GM12891 (cell line): ENCODE measurements around the gene KCNC3.

Source experiments
- DNase-seq: peaks from one replicate; pipeline ENCODE4 v3.0.0; 2011; ENCODE audit warnings: low spot score; ENCODE audit not compliant: insufficient read length
- FAIRE-seq: peaks from 2 replicates; lab custom pipeline; 2011; peaks lifted over from hg19 to GRCh38; lab: Jason Lieb, UNC
- PAX5 ChIP-seq: IDR thresholded peaks from 2 replicates; pipeline ENCODE4 v1.6.1; 2011; ENCODE audit warnings: low read length, moderate library complexity, mild to moderate bottlenecking; ENCODE audit not compliant: insufficient read depth, severe bottlenecking
- POLR2A ChIP-seq: IDR thresholded peaks from 2 replicates; pipeline ENCODE4 v1.6.1; 2011; ENCODE audit warnings: low read depth, low read length, control low read depth
- POLR2AphosphoS5 ChIP-seq: IDR thresholded peaks from 2 replicates; pipeline ENCODE4 v1.6.1; 2011; ENCODE audit warnings: low read depth, low read length, control low read depth
- POU2F2 ChIP-seq: IDR thresholded peaks from 2 replicates; pipeline ENCODE4 v1.6.1; 2011; ENCODE audit warnings: low read depth, mild to moderate bottlenecking, control low read depth, low read length, moderate library complexity
- SPI1 ChIP-seq: IDR thresholded peaks from 2 replicates; pipeline ENCODE4 v1.6.1; 2011; ENCODE audit warnings: low read depth, low read length, control low read depth
- TAF1 ChIP-seq: IDR thresholded peaks from 2 replicates; pipeline ENCODE4 v1.6.1; 2011; ENCODE audit warnings: low read depth, low read length, control low read depth

Gene KCNC3

GRCh38 chr19:50328224-50328872, 829 bp downstream of the KCNC3 start:
- TF ChIP-seq TAF1 (no peak), SPI1 (no peak), POLR2A (no peak), POLR2AphosphoS5 (no peak), PAX5 (no peak), POU2F2 (no peak)
- no peak for DNase-seq
- FAIRE-seq, result peak; percentile 47

GRCh38 chr19:50327461-50328223, 1.5 kb downstream of the KCNC3 start:
- DNase-seq, result no peak
- FAIRE-seq, result no peak
- TF ChIP-seq PAX5, result no peak
- TF ChIP-seq POLR2A, result no peak
- TF ChIP-seq TAF1, result no peak
- no peak for TF ChIP-seq POLR2AphosphoS5
- no peak for TF ChIP-seq POU2F2
- TF ChIP-seq SPI1, result no peak

- DNase-seq (no peak), FAIRE-seq (no peak)
- TF ChIP-seq SPI1, result no peak
- no peak for TF ChIP-seq POLR2A
- TF ChIP-seq PAX5, result no peak
- TF ChIP-seq POU2F2, result no peak
- no peak for TF ChIP-seq TAF1
- TF ChIP-seq POLR2AphosphoS5, result no peak
Observed at GRCh38 chr19:50327013-50327412, 2.2 kb downstream of the KCNC3 start.

- FAIRE-seq (no peak), DNase-seq (no peak)
- TF ChIP-seq TAF1, result no peak
- TF ChIP-seq POU2F2, result no peak
- no peak for TF ChIP-seq SPI1
- TF ChIP-seq POLR2A, result no peak
- no peak for TF ChIP-seq PAX5
- no peak for TF ChIP-seq POLR2AphosphoS5
Observed at GRCh38 chr19:50326101-50326664, 3.0 kb downstream of the KCNC3 start.

GRCh38 chr19:50325310-50326100, 3.7 kb downstream of the KCNC3 start:
- TF ChIP-seq POU2F2 (no peak), TAF1 (no peak), PAX5 (no peak), POLR2A (no peak), POLR2AphosphoS5 (no peak)
- FAIRE-seq (peak; percentile 84), DNase-seq (peak; percentile 96)

GRCh38 chr19:50324331-50324730, 4.8 kb downstream of the KCNC3 start:
- no peak for TF ChIP-seq POU2F2
- TF ChIP-seq SPI1, result no peak
- no peak for TF ChIP-seq POLR2A
- TF ChIP-seq POLR2AphosphoS5, result no peak
- TF ChIP-seq TAF1, result no peak
- TF ChIP-seq PAX5, result no peak
- FAIRE-seq, result no peak
- no peak for DNase-seq

GRCh38 chr19:50323782-50324133, 5.4 kb downstream of the KCNC3 start:
- TF ChIP-seq POLR2A (no peak), TAF1 (no peak), POLR2AphosphoS5 (no peak), PAX5 (no peak), SPI1 (no peak)
- no peak for DNase-seq
- no peak for FAIRE-seq

- FAIRE-seq, result no peak
- TF ChIP-seq PAX5 (no peak), POLR2AphosphoS5 (no peak)
Observed at GRCh38 chr19:50322931-50323781, 6.0 kb downstream of the KCNC3 start.

GRCh38 chr19:50322234-50322633, 6.9 kb downstream of the KCNC3 start:
- FAIRE-seq (no peak), DNase-seq (no peak)
- TF ChIP-seq SPI1, result no peak
- no peak for TF ChIP-seq POU2F2
- no peak for TF ChIP-seq PAX5
- TF ChIP-seq POLR2A, result no peak
- no peak for TF ChIP-seq TAF1
- no peak for TF ChIP-seq POLR2AphosphoS5

More at GRCh38 chr19:50322931-50323781, 6.0 kb downstream of the KCNC3 start:
- no peak for DNase-seq

GRCh38 chr19:50321831-50322230, 7.3 kb downstream of the KCNC3 start:
- DNase-seq (no peak), FAIRE-seq (no peak)
- TF ChIP-seq POLR2AphosphoS5 (no peak), PAX5 (no peak), TAF1 (no peak), POLR2A (no peak), POU2F2 (no peak)
